Coronary artery (tissue), 2 donors: ENCODE data around the gene MGAT5.

Experiments used
- DNase-seq: peaks from one replicate; pipeline ENCODE4 v3.0.0-alpha.2; 2017; ENCODE audit warnings: low spot score
- H3K27ac ChIP-seq, 2 donors: fragments of 200-600 bp; sonication (generic); one replicate each; pipeline ENCODE4 v1.5.1; 2016 to 2019
- H3K4me3 ChIP-seq: fragments of 200-600 bp; sonication (generic); 2 replicates; pipeline ENCODE4 v1.5.1; 2016; ENCODE audit warnings: mild to moderate bottlenecking, moderate library complexity
- CTCF ChIP-seq: fragments of 200-600 bp; sonication (generic); IDR thresholded peaks from one replicate; pipeline ENCODE4 v1.5.1; 2019; ENCODE audit warnings: antibody characterized with exemption

Gene MGAT5

GRCh38 chr2:134438371-134438770 lies 184.5 kb downstream of the MGAT5 start:
- DNase-seq: no peak
- H3K27ac ChIP-seq: no peak overlapping the region
- no peak for TF ChIP-seq CTCF
- no peak overlapping the region for H3K4me3 ChIP-seq

GRCh38 chr2:134440336-134440909 lies 186.6 kb downstream of the MGAT5 start:
- TF ChIP-seq CTCF: no peak
- peak; percentile 46 for DNase-seq
- no peak overlapping the region for H3K27ac ChIP-seq
- no peak overlapping the region for H3K4me3 ChIP-seq

- no peak for DNase-seq
- no peak for TF ChIP-seq CTCF
- Histone ChIP-seq H3K27ac (no peak overlapping the region), H3K4me3 (no peak overlapping the region)
Observed at GRCh38 chr2:134441153-134441863, 187.4 kb downstream of the MGAT5 start.

- no peak overlapping the region for H3K27ac ChIP-seq
- no peak overlapping the region for H3K4me3 ChIP-seq
- no peak for DNase-seq
- TF ChIP-seq CTCF: no peak
Observed at GRCh38 chr2:134443814-134444480, 190.1 kb downstream of the MGAT5 start.

- DNase-seq: no peak
- Histone ChIP-seq H3K4me3 (no peak overlapping the region), H3K27ac (no peak overlapping the region)
- TF ChIP-seq CTCF: no peak
Observed at GRCh38 chr2:134445116-134445515, 191.2 kb downstream of the MGAT5 start.

GRCh38 chr2:134445985-134446382 lies 192.1 kb downstream of the MGAT5 start:
- no peak overlapping the region for H3K4me3 ChIP-seq
- no peak for TF ChIP-seq CTCF
- no peak overlapping the region for H3K27ac ChIP-seq
- DNase-seq: no peak
